H4 (cell line): ENCODE results near the gene KRTAP5-7. TPM values are rescaled to one million over a fixed set of nuclear protein-coding genes. Genes with fewer than 3 reads are reported as not detected.
"Not testable (repeated sequence)": the region's sequence is repeated elsewhere in the genome, so short reads cannot be mapped to it uniquely, and the experiment has no call there.

Experiments
- DNase-seq: peaks from one replicate; pipeline ENCODE4 v3.0.0-alpha.2; 2015; ENCODE audit warnings: low spot score
- total RNA-seq: library from RNA; depleted of rRNA; stranded (reverse); fragments of >200 nt; shearing (Covaris generic); gene quantifications from 2 replicates; pipeline ENCODE4 v1.2.3, GENCODE V29; 2014

The KRTAP5-7 gene
- total RNA-seq, 1 experiment from 2014 or later = not detected

DNA sequence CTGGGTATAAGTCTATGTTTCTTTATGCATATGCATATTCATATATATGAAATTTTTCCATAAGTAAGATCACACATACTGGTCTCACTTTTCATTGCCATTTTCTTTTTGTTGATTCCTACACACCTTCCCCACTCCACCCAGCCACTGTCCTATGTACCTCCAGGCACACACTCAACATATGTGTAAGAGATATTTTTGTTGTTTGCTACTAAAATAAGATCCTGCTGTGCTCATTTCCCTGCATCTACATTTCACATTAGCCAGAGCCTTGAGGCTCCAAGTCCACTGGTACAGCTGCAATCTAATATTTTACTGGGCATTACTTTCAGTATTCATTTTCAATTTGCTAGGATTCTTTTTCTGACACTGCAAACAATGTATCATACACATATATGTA is 30.2 kb downstream of the KRTAP5-7 start:
- DNase-seq = no peak

- DNase-seq = no peak
Measured at GRCh38 chr11:71558996-71559395, 31.9 kb downstream of the KRTAP5-7 start.

DNA sequence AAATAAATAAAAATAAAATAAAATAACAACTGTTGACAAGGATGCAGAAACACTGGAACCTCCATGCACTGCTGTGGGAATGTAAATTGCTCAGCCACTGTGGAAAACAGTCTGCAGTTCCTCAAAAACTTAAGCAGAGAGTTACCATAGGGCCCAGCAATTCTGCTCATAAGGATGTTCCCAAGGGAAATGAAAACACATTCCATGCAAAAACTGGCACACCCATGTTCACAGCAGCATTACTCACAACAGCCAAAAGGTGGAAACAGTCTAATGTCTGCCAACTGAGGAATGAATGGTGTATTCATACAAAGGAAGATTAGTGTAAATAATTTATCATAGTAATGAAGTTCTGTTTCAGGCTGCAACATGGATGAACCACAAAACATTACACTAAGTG is 35.1 kb downstream of the KRTAP5-7 start:
- DNase-seq = no peak

- peak; percentile 46 for DNase-seq
Measured at GRCh38 chr11:71563406-71563805, 36.3 kb downstream of the KRTAP5-7 start.

DNA sequence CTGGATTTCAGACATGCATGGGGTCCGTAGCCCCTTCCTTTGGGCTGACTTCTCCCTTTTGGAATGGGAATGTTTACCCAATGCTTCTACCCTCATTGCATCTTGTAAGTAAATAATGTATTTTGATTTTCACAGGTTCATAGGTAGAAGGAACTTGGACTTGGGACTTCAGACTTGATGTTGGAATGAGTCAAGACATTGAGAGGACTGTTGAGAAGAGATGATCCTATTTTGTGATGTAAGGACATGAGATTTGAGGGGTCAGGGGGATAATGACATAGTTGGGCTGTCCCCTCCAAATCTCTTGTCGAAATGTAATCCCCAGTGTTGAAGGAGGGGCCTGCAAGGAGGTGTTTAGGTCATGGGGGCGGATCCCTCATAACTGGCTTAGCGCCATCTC is 37.4 kb downstream of the KRTAP5-7 start:
- DNase-seq = no peak

- DNase-seq = no peak
Measured at GRCh38 chr11:71565263-71565662, 38.2 kb downstream of the KRTAP5-7 start, which contains the start of gene KRTAP5-10. Gene KRTAP5-10 (plus strand): TSS chr11:71565563. CDS start chr11:71565588, 25 bp downstream.

DNA sequence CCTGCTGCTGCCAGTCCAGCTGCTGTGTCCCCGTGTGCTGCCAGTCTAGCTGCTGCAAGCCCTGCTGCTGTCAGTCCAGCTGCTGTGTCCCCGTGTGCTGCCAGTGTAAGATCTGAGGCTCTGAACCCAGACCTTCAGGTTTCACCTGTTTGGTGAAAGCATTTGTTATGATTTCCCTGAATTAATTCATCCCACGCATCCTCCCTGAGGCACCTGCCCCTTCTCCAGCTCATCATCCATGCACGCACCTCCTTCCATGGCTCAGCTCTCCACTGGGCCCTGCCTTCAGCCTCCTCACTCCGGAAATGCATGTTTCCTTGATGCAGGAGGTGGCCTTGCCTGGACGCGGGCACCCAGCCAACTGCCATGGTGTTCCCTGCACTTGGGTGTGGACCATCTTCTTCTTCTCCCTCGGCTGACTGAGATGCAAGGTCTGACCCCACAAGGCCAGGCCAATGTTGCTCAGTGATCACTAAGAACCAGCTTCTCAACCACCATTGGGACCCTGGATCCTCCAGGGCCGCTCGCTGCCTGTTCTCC is 39.1 kb downstream of the KRTAP5-7 start:
- no peak for DNase-seq

DNA sequence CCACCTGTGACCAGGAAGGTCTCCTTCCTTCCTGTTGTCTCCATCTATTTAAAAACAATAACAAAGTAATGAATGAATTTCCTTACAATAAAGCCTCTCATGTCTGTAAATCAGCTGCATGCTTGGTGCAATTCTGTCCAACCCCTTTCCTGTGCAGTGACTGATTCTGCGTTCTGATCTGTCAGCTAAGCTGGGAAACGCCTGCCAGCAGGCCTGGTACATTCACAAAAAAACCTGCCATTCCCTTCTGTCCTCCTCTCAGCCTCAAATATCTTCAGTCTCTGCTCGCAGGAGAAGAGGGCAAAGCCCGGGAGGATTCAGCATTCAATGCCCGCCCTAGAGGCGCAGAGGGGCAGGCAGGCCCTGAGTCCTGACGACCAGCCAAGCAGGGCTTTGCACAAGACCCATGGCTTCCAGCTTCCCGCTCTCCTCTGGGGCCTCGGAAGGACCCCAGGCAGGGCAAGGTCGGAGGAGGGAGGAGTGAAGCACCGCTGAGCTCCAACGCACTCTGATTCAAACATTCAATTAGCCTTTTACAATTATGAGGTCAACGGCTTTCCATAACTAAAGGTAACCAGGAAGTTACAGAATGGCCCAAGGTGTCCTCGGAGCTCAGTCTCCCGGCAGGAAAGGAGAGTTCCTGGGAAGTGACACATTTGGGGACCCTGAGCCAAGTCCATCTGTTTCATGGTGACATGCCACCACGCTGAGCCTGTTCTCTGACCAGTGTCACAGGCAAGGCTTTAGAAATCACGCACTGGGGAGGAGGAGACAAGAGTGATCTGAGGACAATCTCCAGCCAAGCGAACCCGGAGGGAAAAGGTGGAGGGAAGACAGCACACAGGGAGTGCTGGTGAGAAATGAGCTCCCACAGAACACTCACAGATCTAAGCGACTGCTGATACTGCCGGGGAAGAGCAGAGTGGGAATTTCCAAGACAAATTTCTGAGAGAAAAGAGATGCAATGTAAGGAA is 39.8 kb downstream of the KRTAP5-7 start:
- DNase-seq = not testable (repeated sequence)

DNA sequence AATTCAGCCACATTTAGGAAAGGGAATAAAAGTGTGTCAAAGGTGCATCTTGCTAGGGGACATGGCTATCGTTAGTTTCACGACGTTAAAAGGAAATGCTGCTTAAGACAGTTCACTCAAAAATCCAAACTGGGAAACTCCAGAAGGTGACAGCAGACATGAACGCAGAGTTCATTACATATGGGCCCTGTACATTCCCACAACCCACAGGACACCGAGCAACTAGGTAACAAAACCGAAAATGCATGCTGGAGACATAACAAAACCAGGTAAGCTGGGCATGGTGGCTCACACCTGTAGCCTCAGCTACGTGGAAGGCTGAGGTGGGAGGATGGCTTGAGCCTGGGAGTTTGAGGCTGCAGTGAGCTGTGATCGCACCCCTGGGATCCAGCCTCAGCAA is 40.6 kb downstream of the KRTAP5-7 start:
- not testable (repeated sequence) for DNase-seq

GRCh38 chr11:71568704-71569349 is 41.8 kb downstream of the KRTAP5-7 start:
- DNase-seq = no peak

- DNase-seq = not testable (repeated sequence)
Measured at GRCh38 chr11:71571101-71571850, 44.2 kb downstream of the KRTAP5-7 start.

- no peak for DNase-seq
Measured at GRCh38 chr11:71572811-71573210, 45.7 kb downstream of the KRTAP5-7 start.

DNA sequence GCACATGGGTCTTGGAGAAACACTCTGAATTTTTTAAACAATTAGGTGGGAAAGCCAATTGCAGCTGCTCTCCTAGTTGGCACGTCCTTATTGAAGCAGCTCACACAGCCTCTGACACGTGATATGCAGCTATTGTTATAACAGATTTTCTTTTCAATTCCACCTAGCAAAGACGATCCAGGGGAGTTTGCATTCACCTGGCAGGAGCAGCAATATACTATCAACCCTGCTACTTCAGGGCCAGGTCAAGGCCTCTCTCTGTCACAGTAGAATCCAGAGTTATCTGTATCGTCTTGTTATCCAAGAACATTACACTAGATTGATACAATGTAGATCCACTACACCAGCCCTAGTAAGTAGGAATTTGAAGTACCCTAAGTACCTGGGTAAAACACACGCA is 47.4 kb downstream of the KRTAP5-7 start:
- no peak for DNase-seq

GRCh38 chr11:71575723-71576424 is 48.8 kb downstream of the KRTAP5-7 start:
- DNase-seq = no peak

GRCh38 chr11:71576688-71577465 is 49.8 kb downstream of the KRTAP5-7 start:
- DNase-seq = not testable (repeated sequence)

- no peak for DNase-seq
Measured at GRCh38 chr11:71577469-71578004, 50.5 kb downstream of the KRTAP5-7 start.
